Liver (tissue), 3 donors: ENCODE data around the gene RIC3.

Experiments
- HNF4G ChIP-seq: IDR thresholded peaks from 2 replicates; pipeline ENCODE4 v1.6.1; 2016; ENCODE audit warnings: antibody characterized with exemption
- TF ChIP-seq, protein P1 (sequence below): fragments of 150-350 bp; IDR thresholded peaks from 2 replicates; pipeline ENCODE4 v1.5.1; 2017; ENCODE audit warnings: improper control_type of control experiment, low read depth, low read length; ENCODE audit not compliant: missing input control
- TF ChIP-seq, protein P2 (sequence below): IDR thresholded peaks from 2 replicates; pipeline ENCODE4 v1.6.1; 2016; ENCODE audit warnings: antibody characterized with exemption
- donor health status: healthy.
- donor health status: healthy.

DNA sequence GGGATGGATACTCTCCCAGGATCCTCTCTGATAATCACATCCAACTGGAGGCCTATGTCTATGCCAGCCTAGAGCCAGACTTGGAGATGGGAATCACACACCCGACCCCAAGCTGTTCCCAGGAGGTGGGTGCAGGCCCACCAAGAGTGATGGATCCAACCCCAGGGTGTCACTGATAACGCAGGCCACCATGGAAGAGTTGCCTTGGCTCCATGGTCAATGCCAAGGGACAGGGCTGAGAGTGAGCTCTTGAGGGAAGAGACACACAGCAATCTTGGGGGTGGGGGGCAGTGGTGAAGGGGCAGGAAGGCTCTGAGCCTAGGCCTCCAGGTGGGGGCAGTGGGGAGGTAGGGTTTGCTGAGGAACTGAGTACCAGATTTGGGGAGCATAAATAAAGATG lies 70.9 kb downstream of the RIC3 start:
- TF ChIP-seq, protein P1, sequence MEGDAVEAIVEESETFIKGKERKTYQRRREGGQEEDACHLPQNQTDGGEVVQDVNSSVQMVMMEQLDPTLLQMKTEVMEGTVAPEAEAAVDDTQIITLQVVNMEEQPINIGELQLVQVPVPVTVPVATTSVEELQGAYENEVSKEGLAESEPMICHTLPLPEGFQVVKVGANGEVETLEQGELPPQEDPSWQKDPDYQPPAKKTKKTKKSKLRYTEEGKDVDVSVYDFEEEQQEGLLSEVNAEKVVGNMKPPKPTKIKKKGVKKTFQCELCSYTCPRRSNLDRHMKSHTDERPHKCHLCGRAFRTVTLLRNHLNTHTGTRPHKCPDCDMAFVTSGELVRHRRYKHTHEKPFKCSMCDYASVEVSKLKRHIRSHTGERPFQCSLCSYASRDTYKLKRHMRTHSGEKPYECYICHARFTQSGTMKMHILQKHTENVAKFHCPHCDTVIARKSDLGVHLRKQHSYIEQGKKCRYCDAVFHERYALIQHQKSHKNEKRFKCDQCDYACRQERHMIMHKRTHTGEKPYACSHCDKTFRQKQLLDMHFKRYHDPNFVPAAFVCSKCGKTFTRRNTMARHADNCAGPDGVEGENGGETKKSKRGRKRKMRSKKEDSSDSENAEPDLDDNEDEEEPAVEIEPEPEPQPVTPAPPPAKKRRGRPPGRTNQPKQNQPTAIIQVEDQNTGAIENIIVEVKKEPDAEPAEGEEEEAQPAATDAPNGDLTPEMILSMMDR, result no peak
- no peak for TF ChIP-seq HNF4G
- TF ChIP-seq, protein P2, sequence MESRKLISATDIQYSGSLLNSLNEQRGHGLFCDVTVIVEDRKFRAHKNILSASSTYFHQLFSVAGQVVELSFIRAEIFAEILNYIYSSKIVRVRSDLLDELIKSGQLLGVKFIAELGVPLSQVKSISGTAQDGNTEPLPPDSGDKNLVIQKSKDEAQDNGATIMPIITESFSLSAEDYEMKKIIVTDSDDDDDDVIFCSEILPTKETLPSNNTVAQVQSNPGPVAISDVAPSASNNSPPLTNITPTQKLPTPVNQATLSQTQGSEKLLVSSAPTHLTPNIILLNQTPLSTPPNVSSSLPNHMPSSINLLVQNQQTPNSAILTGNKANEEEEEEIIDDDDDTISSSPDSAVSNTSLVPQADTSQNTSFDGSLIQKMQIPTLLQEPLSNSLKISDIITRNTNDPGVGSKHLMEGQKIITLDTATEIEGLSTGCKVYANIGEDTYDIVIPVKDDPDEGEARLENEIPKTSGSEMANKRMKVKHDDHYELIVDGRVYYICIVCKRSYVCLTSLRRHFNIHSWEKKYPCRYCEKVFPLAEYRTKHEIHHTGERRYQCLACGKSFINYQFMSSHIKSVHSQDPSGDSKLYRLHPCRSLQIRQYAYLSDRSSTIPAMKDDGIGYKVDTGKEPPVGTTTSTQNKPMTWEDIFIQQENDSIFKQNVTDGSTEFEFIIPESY, result no peak
